H1 (cell line): Measurements from ENCODE around the gene DCBLD1.

Experiments
- CBX5 ChIP-seq: fragments of 300-800, 300-1000 bp; sonication (generic); IDR thresholded peaks from 2 replicates; pipeline ENCODE4 v1.7.1; 2016; ENCODE audit warnings: antibody characterized with exemption, low read length, low read depth
- CTCF ChIP-seq, 3 experiments: IDR thresholded peaks; 1 replicate in 2 of 3; 2 replicates in 1 of 3; pipeline versions ENCODE4 v1.5.1 to v1.6.1; 2011; ENCODE audit warnings: low read length in 3 of 3, mild to moderate bottlenecking in 3 of 3, inconsistent platforms in 2 of 3, low read depth in 1 of 3, moderate library complexity in 1 of 3; ENCODE audit not compliant: insufficient read depth in 1 of 3; ENCODE audit errors: control extremely low read depth in 1 of 3
- EZH2 ChIP-seq: fragments of 200-600 bp; sonication (generic); IDR thresholded peaks from 2 replicates; pipeline ENCODE4 v1.7.1; 2012; ENCODE audit warnings: low read depth, mild to moderate bottlenecking, moderate library complexity, low read length, inconsistent platforms; ENCODE audit not compliant: severe bottlenecking
- GABPA ChIP-seq: IDR thresholded peaks from 2 replicates; pipeline ENCODE4 v1.6.1; 2011; ENCODE audit warnings: mild to moderate bottlenecking, low read length, moderate library complexity, borderline replicate concordance; ENCODE audit not compliant: insufficient read depth
- RAD21 ChIP-seq, 2 experiments: IDR thresholded peaks in 1 of 2; conservative IDR thresholded peaks in 1 of 2; 2 replicates each; pipeline ENCODE4 v1.6.1; 2011; ENCODE audit warnings: low read depth in 2 of 2, low read length in 2 of 2, improper control_type of control experiment in 1 of 2, inconsistent platforms in 1 of 2, mild to moderate bottlenecking in 1 of 2, moderate library complexity in 1 of 2
- SIN3A ChIP-seq, 2 experiments: IDR thresholded peaks in 1 of 2; conservative IDR thresholded peaks in 1 of 2; 2 replicates each; pipeline ENCODE4 v1.6.1; 2011 to 2012; ENCODE audit warnings: low read length in 2 of 2, improper control_type of control experiment in 1 of 2, low read depth in 1 of 2, mild to moderate bottlenecking in 1 of 2
- SP4 ChIP-seq: IDR thresholded peaks from 2 replicates; pipeline ENCODE4 v1.6.1; 2012; ENCODE audit warnings: low read length, inconsistent platforms

- no peak for TF ChIP-seq SIN3A (conservative IDR thresholded peaks at IDR 0.05 in 1 of 2, IDR thresholded peaks at IDR 0.05 in 1 of 2; ENCODE audit: low read depth in 1 of 2, low read length in 2 of 2)
- TF ChIP-seq GABPA, result no peak
- no peak for TF ChIP-seq SP4
- TF ChIP-seq CBX5, result no peak
- TF ChIP-seq CTCF (IDR thresholded peaks at IDR 0.05; ENCODE audit: control extremely low read depth in 1 of 3, insufficient read depth in 1 of 3, low read depth in 1 of 3, low read length in 3 of 3), result no peak
- no peak for TF ChIP-seq EZH2
- TF ChIP-seq RAD21 (IDR thresholded peaks at IDR 0.05 in 1 of 2, conservative IDR thresholded peaks at IDR 0.05 in 1 of 2; ENCODE audit: low read depth in 2 of 2, low read length in 2 of 2), result no peak
These were observed 85.8 kb downstream of the DCBLD1 start for GRCh38 chr6:117568247-117568646.
